H1 (cell line): ENCODE measurements around the gene THOP1. TPM values are rescaled to one million over a fixed set of nuclear protein-coding genes. Genes with fewer than 3 reads are reported as not detected.

Experiments used
- CTCF ChIA-PET: fragments of 300-600 bp; sonication (Branson Sonifier 250); formaldehyde crosslinking; loops from one replicate; lab custom pipeline; 2021; ENCODE audit not compliant: partially characterized antibody; lab: Charles Lee
- POLR2A ChIA-PET: fragments of 300-600 bp; sonication (Branson Sonifier 250); formaldehyde crosslinking; loops from one replicate; lab custom pipeline; 2021; ENCODE audit warnings: inconsistent platforms; ENCODE audit not compliant: partially characterized antibody; lab: Charles Lee
- DNase-seq, 2 experiments: peaks; one replicate each; pipeline versions ENCODE4 v3.0.0 to v3.0.0-alpha.2; 2010 to 2022; ENCODE audit warnings: low spot score in 2 of 2, low read depth in 1 of 2, mixed read lengths in 1 of 2
- FAIRE-seq: peaks from 2 replicates; lab custom pipeline; 2011; peaks lifted over from hg19 to GRCh38; lab: Jason Lieb, UNC
- H2AFZ ChIP-seq: 2 replicates; pipeline ENCODE4 v1.8.1; 2012; ENCODE audit warnings: low read length, inconsistent platforms
- H2AK5ac ChIP-seq: 2 replicates; pipeline ENCODE4 v1.6.1; 2013; ENCODE audit warnings: low read depth, low read length
- H2BK120ac ChIP-seq: replicated peaks from 2 replicates; pipeline ENCODE3; 2013; ENCODE audit warnings: low read depth, low read length, inconsistent platforms
- H2BK12ac ChIP-seq: 2 replicates; pipeline ENCODE4 v1.6.1; 2013; ENCODE audit warnings: low read depth, low read length
- H2BK15ac ChIP-seq: 2 replicates; pipeline ENCODE4 v1.6.1; 2013; ENCODE audit warnings: low read length
- H2BK20ac ChIP-seq: 2 replicates; pipeline ENCODE4 v1.6.1; 2013; ENCODE audit warnings: low read length
- H2BK5ac ChIP-seq: 2 replicates; pipeline ENCODE4 v1.6.1; 2013; ENCODE audit warnings: low read depth, low read length
- H3K14ac ChIP-seq: 2 replicates; pipeline ENCODE4 v1.6.1; 2013; ENCODE audit warnings: inconsistent platforms; ENCODE audit not compliant: insufficient read length
- H3K18ac ChIP-seq: 2 replicates; pipeline ENCODE4 v1.6.1; 2013; ENCODE audit warnings: low read length; ENCODE audit errors: extremely low read depth
- H3K23ac ChIP-seq: 2 replicates; pipeline ENCODE4 v1.6.1; 2013; ENCODE audit warnings: inconsistent platforms; ENCODE audit not compliant: insufficient read length
- H3K23me2 ChIP-seq: 2 replicates; pipeline ENCODE4 v1.6.1; 2013; ENCODE audit warnings: low read depth, low read length
- H3K27ac ChIP-seq: 2 replicates; pipeline ENCODE4 v1.6.1; 2011; ENCODE audit warnings: low read depth, low read length, inconsistent platforms
- H3K27me3 ChIP-seq, 4 experiments: replicated peaks in 1 of 4; 1 replicate in 1 of 4; 2 replicates in 3 of 4; pipeline versions ENCODE4 v1.6.1 to v1.8.1; 2011 to 2013; ENCODE audit warnings: low read length in 3 of 4, mild to moderate bottlenecking in 3 of 4, inconsistent platforms in 2 of 4, mixed read lengths in 2 of 4, moderate library complexity in 1 of 4; ENCODE audit not compliant: control insufficient read depth in 3 of 4, insufficient read depth in 3 of 4; ENCODE audit errors: extremely low read depth in 1 of 4
- H3K36me3 ChIP-seq, 4 experiments: 2 replicates each; pipeline versions ENCODE4 v1.6.1 to v1.8.1; 2011 to 2013; ENCODE audit warnings: mild to moderate bottlenecking in 4 of 4, low read length in 3 of 4, moderate library complexity in 2 of 4, control low read depth in 1 of 4, inconsistent platforms in 1 of 4; ENCODE audit not compliant: insufficient read depth in 4 of 4, control insufficient read depth in 2 of 4
- H3K4ac ChIP-seq: replicated peaks from 2 replicates; pipeline ENCODE3; 2013; ENCODE audit warnings: low read length, low read depth, mixed read lengths, inconsistent platforms; ENCODE audit not compliant: insufficient read length
- H3K4me1 ChIP-seq, 4 experiments: replicated peaks in 1 of 4; 1 replicate in 1 of 4; 2 replicates in 3 of 4; pipeline versions ENCODE4 v1.6.1 to v1.8.1; 2011 to 2013; ENCODE audit warnings: low read length in 3 of 4, inconsistent platforms in 2 of 4, mixed read lengths in 1 of 4; ENCODE audit not compliant: insufficient read depth in 4 of 4, control insufficient read depth in 3 of 4
- H3K4me2 ChIP-seq, 2 experiments: 2 replicates each; pipeline versions ENCODE4 v1.6.1 to v1.8.1; 2011 to 2013; ENCODE audit warnings: low read depth in 2 of 2, low read length in 2 of 2, control low read depth in 1 of 2, inconsistent platforms in 1 of 2, mild to moderate bottlenecking in 1 of 2; ENCODE audit not compliant: insufficient read depth in 1 of 2
- H3K4me3 ChIP-seq, 4 experiments: fragments of 200-600, 300-600 bp in 1 of 4; sonication (generic), shearing (Covaris generic), sonication (Bioruptor Twin) in 1 of 4; 2 replicates each; pipeline versions ENCODE4 v1.5.1 to v1.8.1; 2011 to 2016; ENCODE audit warnings: low read length in 4 of 4, low read depth in 3 of 4, control low read depth in 2 of 4, inconsistent platforms in 2 of 4, mild to moderate bottlenecking in 2 of 4, mixed read lengths in 1 of 4, moderate library complexity in 1 of 4; ENCODE audit not compliant: insufficient read depth in 2 of 4; ENCODE audit errors: extremely low read depth in 1 of 4
- H3K56ac ChIP-seq: replicated peaks from 2 replicates; pipeline ENCODE3; 2013; ENCODE audit warnings: low read depth, mild to moderate bottlenecking, mixed read lengths, low read length, inconsistent platforms; ENCODE audit not compliant: insufficient read length
- H3K79me1 ChIP-seq: 2 replicates; pipeline ENCODE4 v1.6.1; 2013; ENCODE audit warnings: low read depth, low read length, control low read depth
- H3K79me2 ChIP-seq, 2 experiments: 2 replicates each; pipeline versions ENCODE4 v1.6.1 to v1.8.1; 2012 to 2013; ENCODE audit warnings: low read length in 2 of 2, mild to moderate bottlenecking in 2 of 2, inconsistent platforms in 1 of 2; ENCODE audit not compliant: insufficient read depth in 2 of 2, control insufficient read depth in 1 of 2
- H3K9ac ChIP-seq, 4 experiments: replicated peaks in 1 of 4; 1 replicate in 1 of 4; 2 replicates in 3 of 4; pipeline versions ENCODE4 v1.6.1 to v1.8.1; 2011 to 2013; ENCODE audit warnings: low read depth in 3 of 4, low read length in 3 of 4, control low read depth in 2 of 4, mild to moderate bottlenecking in 2 of 4, moderate library complexity in 2 of 4, inconsistent platforms in 1 of 4; ENCODE audit errors: extremely low read depth in 1 of 4
- H3K9me3 ChIP-seq, 2 experiments: 2 replicates each; pipeline versions ENCODE4 v1.6.1 to v1.8.1; 2012 to 2013; ENCODE audit warnings: mild to moderate bottlenecking in 2 of 2, moderate library complexity in 2 of 2, control low read depth in 1 of 2, inconsistent platforms in 1 of 2, low read depth in 1 of 2, low read length in 1 of 2, mixed read lengths in 1 of 2; ENCODE audit not compliant: insufficient read depth in 2 of 2
- H4K20me1 ChIP-seq, 2 experiments: replicated peaks in 1 of 2; 2 replicates each; pipeline versions ENCODE3 to v1.8.1; 2011 to 2013; ENCODE audit warnings: inconsistent platforms in 2 of 2, low read length in 2 of 2, mild to moderate bottlenecking in 1 of 2; ENCODE audit not compliant: insufficient read depth in 2 of 2, control insufficient read depth in 1 of 2
- H4K5ac ChIP-seq: 2 replicates; pipeline ENCODE4 v1.6.1; 2013; ENCODE audit warnings: low read length, low read depth, mixed read lengths, inconsistent platforms; ENCODE audit not compliant: insufficient read length
- H4K8ac ChIP-seq: 2 replicates; pipeline ENCODE4 v1.8.0; 2013; ENCODE audit warnings: mild to moderate bottlenecking, moderate library complexity, low read length, inconsistent platforms; ENCODE audit not compliant: insufficient read depth; ENCODE audit errors: extremely low read depth
- H4K91ac ChIP-seq: replicated peaks from 2 replicates; pipeline ENCODE3; 2013; ENCODE audit warnings: low read length, mixed read lengths, inconsistent platforms; ENCODE audit not compliant: insufficient read length
- MAX ChIP-seq: IDR thresholded peaks from 2 replicates; pipeline ENCODE4 v1.6.1; 2012; ENCODE audit warnings: inconsistent platforms
- TAF7 ChIP-seq: optimal IDR thresholded peaks from 2 replicates; pipeline ENCODE3; 2011; ENCODE audit warnings: low read depth, mild to moderate bottlenecking, inconsistent platforms, low read length, moderate library complexity, borderline replicate concordance
- WGBS, 2 experiments: shearing (Covaris generic) in 1 of 2; methylation state at CpG; one replicate each; pipeline versions ENCODE4 v1.1.6 to v1.1.7; 2013 to 2015; ENCODE audit warnings: low lambda C conversion rate in 2 of 2, mixed read lengths in 2 of 2, inconsistent platforms in 1 of 2, low coverage in 1 of 2, missing lambda C conversion rate in 1 of 2; ENCODE audit not compliant: insufficient replicate concordance in 2 of 2, insufficient coverage in 1 of 2, insufficient read length in 1 of 2; ENCODE audit errors: extremely low coverage in 1 of 2, missing lambda C conversion rate in 1 of 2; 5-methylcytosine and 5-hydroxymethylcytosine counted together
- polyA plus RNA-seq, 7 experiments: library from polyadenylated mRNA; depleted of rRNA in 3 of 7; stranded (reverse) in 5 of 7; unstranded in 2 of 7; fragments of >200 nt in 5 of 7; fragments of 200-250 nt in 2 of 7; gene quantifications; 1 replicate in 5 of 7; 2 replicates in 1 of 7; 4 replicates in 1 of 7; pipeline versions ENCODE4 v1.2.1 to v1.2.3, GENCODE V29; 2011 to 2013; ENCODE audit warnings: missing spikeins in 2 of 7, mixed read lengths in 2 of 7
- total RNA-seq: library from RNA; stranded (reverse); fragmentation: NEBNext Ultra II Directional; extraction: Animal tissue kit (Norgen Biotek cat#: 25700); gene quantifications from 2 replicates; pipeline ENCODE4 v1.2.1, GENCODE V29; 2021

Gene THOP1
- total and polyA plus RNA-seq, 2 of the 8 experiments (the other 6 are each of a cell fraction or from before 2014, with no cell fraction given): 136 to 159 TPM

- H3K9me3 ChIP-seq: no peaks in the 10 kb centered on the region
- peaks cover 10 to 34% of the 10 kb centered on the region in 2 experiments for H4K20me1 ChIP-seq
- no peak overlapping the region for H2AK5ac ChIP-seq
- 95% methylated on average over 7 of the region's 7 CpGs; no CpG with 5 or more reads in 1 of the 2 experiments for WGBS, 2 experiments
- H3K4me1 ChIP-seq: no peaks in the 10 kb centered on the region; a peak in 2 of 7 replicates
- H2BK5ac ChIP-seq: no peak overlapping the region
- no peak overlapping the region for H4K91ac ChIP-seq
- H3K4ac ChIP-seq: no peak overlapping the region
- no peak for FAIRE-seq
- H2BK120ac ChIP-seq: no peak overlapping the region
- peaks cover 11% of the 10 kb centered on the region for H3K79me1 ChIP-seq
- H3K18ac ChIP-seq: no peak overlapping the region
- H3K4me3 ChIP-seq: no peak overlapping the region
- H3K23ac ChIP-seq: no peak overlapping the region
- H3K4me2 ChIP-seq: no peak overlapping the region
- H2BK20ac ChIP-seq: no peak overlapping the region
- H3K27me3 ChIP-seq: no peaks in the 10 kb centered on the region; a peak in 1 of 7 replicates
- H4K8ac ChIP-seq: no peak overlapping the region
- TF ChIP-seq MAX (no peak), TAF7 (no peak)
- H3K9ac ChIP-seq: no peak overlapping the region
- no peak overlapping the region for H3K27ac ChIP-seq
- DNase-seq: no peak
- peaks cover 20 to 72% (median 56%) of the 10 kb centered on the region in 4 experiments for H3K36me3 ChIP-seq
- H3K79me2 ChIP-seq: no peaks in the 10 kb centered on the region
- peaks cover 7% of the 10 kb centered on the region; the same call in 1 of the 2 replicates for H3K23me2 ChIP-seq
- no peak overlapping the region for H3K14ac ChIP-seq
- no peak overlapping the region for H4K5ac ChIP-seq
- H2BK15ac ChIP-seq: no peak overlapping the region
- ChIA-PET POLR2A (interaction anchor here (0.8 to 1.4 kb wide), 2 partner anchors 12 to 16 kb away, joined by 3 to 6 read pairs; partner anchors contain the start of gene SGTA), CTCF (interaction anchor here (1.1 kb wide), 1 partner anchor 21 kb away, joined by 3 read pairs; the partner anchor contains the start of gene ZNF554)
- H2BK12ac ChIP-seq: no peak overlapping the region
- H3K56ac ChIP-seq: no peak overlapping the region
- no peak overlapping the region for H2AFZ ChIP-seq
These were observed 13.4 kb downstream of the THOP1 start for GRCh38 chr19:2798733-2799132.
